HepG2 (cell line): Measurements from ENCODE around the gene PTPRN. TPM values are rescaled to one million over a fixed set of nuclear protein-coding genes. Genes with fewer than 3 reads are reported as not detected.

ENCODE experiments used
- ARID2 ChIP-seq: sonication (generic); formaldehyde crosslinking; IDR thresholded peaks from 2 replicates; pipeline ENCODE4 v1.8.1; 2022; ENCODE audit warnings: mild to moderate bottlenecking, missing genetic modification reagents, borderline replicate concordance
- BRCA1 ChIP-seq: sonication (generic); formaldehyde crosslinking; IDR thresholded peaks from 2 replicates; pipeline ENCODE4 v1.4.0; 2020; ENCODE audit warnings: missing genetic modification reagents
- CENPX ChIP-seq: sonication (generic); formaldehyde crosslinking; IDR thresholded peaks from 2 replicates; pipeline ENCODE4 v1.9.0; 2021; ENCODE audit warnings: mild to moderate bottlenecking, missing genetic modification reagents, moderate library complexity
- CREBL2 ChIP-seq: sonication (generic); formaldehyde crosslinking; IDR thresholded peaks from 2 replicates; pipeline ENCODE4 v1.8.1; 2023; ENCODE audit warnings: missing genetic modification reagents, mild to moderate bottlenecking, borderline replicate concordance
- FOXA3 ChIP-seq: IDR thresholded peaks from 2 replicates; pipeline ENCODE4 v1.6.1; 2016; ENCODE audit warnings: missing genetic modification reagents, missing compliant biosample characterization
- MAF1 ChIP-seq: sonication (generic); formaldehyde crosslinking; IDR thresholded peaks from 2 replicates; pipeline ENCODE4 v1.5.0; 2020; ENCODE audit warnings: missing genetic modification reagents, borderline replicate concordance
- NCOA2 ChIP-seq: sonication (generic); formaldehyde crosslinking; IDR thresholded peaks from 2 replicates; pipeline ENCODE4 v1.8.0; 2022; ENCODE audit warnings: inconsistent platforms
- SRSF1 ChIP-seq: fragments of 200-400 bp; formaldehyde crosslinking; optimal IDR thresholded peaks from 2 replicates; pipeline ENCODE3; 2017; ENCODE audit warnings: mild to moderate bottlenecking, low read depth, low read length, moderate library complexity
- SUZ12 ChIP-seq: fragments of 150-350 bp; IDR thresholded peaks from 2 replicates; pipeline ENCODE4 v1.6.1; 2014; ENCODE audit warnings: low read depth, low read length
- TBX3 ChIP-seq: fragments of 450-650 bp; IDR thresholded peaks from 2 replicates; pipeline ENCODE4 v1.6.1; 2017; ENCODE audit warnings: antibody characterized with exemption, mild to moderate bottlenecking, inconsistent platforms, borderline replicate concordance
- TOPORS ChIP-seq: sonication (generic); formaldehyde crosslinking; IDR thresholded peaks from 2 replicates; pipeline ENCODE4 v1.8.0; 2023; ENCODE audit warnings: mild to moderate bottlenecking, missing genetic modification reagents
- U2AF2 ChIP-seq: fragments of 200-400 bp; formaldehyde crosslinking; IDR thresholded peaks from 2 replicates; pipeline ENCODE4 v1.6.1; 2017; ENCODE audit warnings: low read depth, mild to moderate bottlenecking, low read length
- ZMAT3 ChIP-seq: sonication (generic); formaldehyde crosslinking; conservative IDR thresholded peaks from 2 replicates; pipeline ENCODE4 v1.7.0; 2021; ENCODE audit warnings: missing genetic modification reagents
- ZMYM4 ChIP-seq: sonication (generic); formaldehyde crosslinking; IDR thresholded peaks from 2 replicates; pipeline ENCODE4 v1.8.1; 2023; ENCODE audit warnings: mild to moderate bottlenecking, missing genetic modification reagents
- ZNF234 ChIP-seq: sonication (generic); formaldehyde crosslinking; conservative IDR thresholded peaks from 2 replicates; pipeline ENCODE4 v1.5.1; 2020; ENCODE audit warnings: mild to moderate bottlenecking, missing genetic modification reagents
- ZNF75D ChIP-seq: sonication (generic); formaldehyde crosslinking; IDR thresholded peaks from 2 replicates; pipeline ENCODE4 v1.8.1; 2023; ENCODE audit warnings: missing genetic modification reagents, mild to moderate bottlenecking, borderline replicate concordance
- ZNF83 ChIP-seq: sonication (generic); formaldehyde crosslinking; IDR thresholded peaks from 2 replicates; pipeline ENCODE4 v1.4.0; 2020; ENCODE audit warnings: missing genetic modification reagents, mild to moderate bottlenecking, borderline replicate concordance
- polyA plus RNA-seq, 8 experiments: library from polyadenylated mRNA; depleted of rRNA in 3 of 8; stranded (reverse) in 7 of 8; unstranded in 1 of 8; fragments of >200 nt; fragmentation: Illumina TruSeq in 4 of 8; extraction: Trizol in 4 of 8; gene quantifications; 2 replicates each; pipeline versions ENCODE4 v1.2.1 to v1.2.3, GENCODE V29; 2011 to 2016; ENCODE audit warnings: low read depth in 4 of 8, missing spikeins in 1 of 8, mixed read lengths in 1 of 8; ENCODE audit not compliant: insufficient read depth in 1 of 8
- total RNA-seq, 5 experiments: library from RNA; depleted of rRNA; stranded (reverse); fragments of >200 nt; fragmentation: Illumina TruSeq; extraction: Trizol; gene quantifications; 2 replicates each; pipeline ENCODE4 v1.2.3, GENCODE V29; 2016; ENCODE audit warnings: low read depth in 1 of 5
- TF ChIP-seq, protein P1 (sequence below): IDR thresholded peaks from 2 replicates; pipeline ENCODE4 v1.6.1; 2016; ENCODE audit warnings: low read depth, missing genetic modification reagents, missing compliant biosample characterization
- TF ChIP-seq, protein P2 (sequence below): sonication (generic); formaldehyde crosslinking; IDR thresholded peaks from 2 replicates; pipeline ENCODE4 v1.4.0; 2020; ENCODE audit warnings: missing genetic modification reagents
- TF ChIP-seq, protein P3 (sequence below): sonication (generic); formaldehyde crosslinking; IDR thresholded peaks from 2 replicates; pipeline ENCODE4 v1.8.1; 2023; ENCODE audit warnings: mild to moderate bottlenecking, inconsistent platforms, moderate library complexity, missing genetic modification reagents, borderline replicate concordance

PTPRN gene
- total and polyA plus RNA-seq, 2 of the 13 experiments (the other 11 are each of a cell fraction or from before 2014, with no cell fraction given), result 0.26 TPM; not detected in 1

- TF ChIP-seq TOPORS (CRISPR knock-in tag), result peak; percentile 80; the same call in 1 of the 2 replicates
- no peak for TF ChIP-seq CENPX (CRISPR knock-in tag)
- peak; percentile 57; the same call in 1 of the 2 replicates for TF ChIP-seq NCOA2 (CRISPR knock-in tag)
- TF ChIP-seq U2AF2, result 0 out of 2 replicates have a peak, but pooled peaks have one; percentile 11
- no peak; the same call in 1 of the 2 replicates for TF ChIP-seq CREBL2 (CRISPR knock-in tag)
- TF ChIP-seq ZNF234 (CRISPR knock-in tag), result 0 out of 2 replicates have a peak, but pooled peaks have one; percentile 61
- TF ChIP-seq SRSF1, result no peak
- no peak for TF ChIP-seq SUZ12
- no peak for TF ChIP-seq TBX3
- TF ChIP-seq ARID2, result 0 out of 2 replicates have a peak, but pooled peaks have one; percentile 33
- TF ChIP-seq FOXA3, result peak; percentile 74
- TF ChIP-seq ZNF83, result no peak
- TF ChIP-seq, protein P1, sequence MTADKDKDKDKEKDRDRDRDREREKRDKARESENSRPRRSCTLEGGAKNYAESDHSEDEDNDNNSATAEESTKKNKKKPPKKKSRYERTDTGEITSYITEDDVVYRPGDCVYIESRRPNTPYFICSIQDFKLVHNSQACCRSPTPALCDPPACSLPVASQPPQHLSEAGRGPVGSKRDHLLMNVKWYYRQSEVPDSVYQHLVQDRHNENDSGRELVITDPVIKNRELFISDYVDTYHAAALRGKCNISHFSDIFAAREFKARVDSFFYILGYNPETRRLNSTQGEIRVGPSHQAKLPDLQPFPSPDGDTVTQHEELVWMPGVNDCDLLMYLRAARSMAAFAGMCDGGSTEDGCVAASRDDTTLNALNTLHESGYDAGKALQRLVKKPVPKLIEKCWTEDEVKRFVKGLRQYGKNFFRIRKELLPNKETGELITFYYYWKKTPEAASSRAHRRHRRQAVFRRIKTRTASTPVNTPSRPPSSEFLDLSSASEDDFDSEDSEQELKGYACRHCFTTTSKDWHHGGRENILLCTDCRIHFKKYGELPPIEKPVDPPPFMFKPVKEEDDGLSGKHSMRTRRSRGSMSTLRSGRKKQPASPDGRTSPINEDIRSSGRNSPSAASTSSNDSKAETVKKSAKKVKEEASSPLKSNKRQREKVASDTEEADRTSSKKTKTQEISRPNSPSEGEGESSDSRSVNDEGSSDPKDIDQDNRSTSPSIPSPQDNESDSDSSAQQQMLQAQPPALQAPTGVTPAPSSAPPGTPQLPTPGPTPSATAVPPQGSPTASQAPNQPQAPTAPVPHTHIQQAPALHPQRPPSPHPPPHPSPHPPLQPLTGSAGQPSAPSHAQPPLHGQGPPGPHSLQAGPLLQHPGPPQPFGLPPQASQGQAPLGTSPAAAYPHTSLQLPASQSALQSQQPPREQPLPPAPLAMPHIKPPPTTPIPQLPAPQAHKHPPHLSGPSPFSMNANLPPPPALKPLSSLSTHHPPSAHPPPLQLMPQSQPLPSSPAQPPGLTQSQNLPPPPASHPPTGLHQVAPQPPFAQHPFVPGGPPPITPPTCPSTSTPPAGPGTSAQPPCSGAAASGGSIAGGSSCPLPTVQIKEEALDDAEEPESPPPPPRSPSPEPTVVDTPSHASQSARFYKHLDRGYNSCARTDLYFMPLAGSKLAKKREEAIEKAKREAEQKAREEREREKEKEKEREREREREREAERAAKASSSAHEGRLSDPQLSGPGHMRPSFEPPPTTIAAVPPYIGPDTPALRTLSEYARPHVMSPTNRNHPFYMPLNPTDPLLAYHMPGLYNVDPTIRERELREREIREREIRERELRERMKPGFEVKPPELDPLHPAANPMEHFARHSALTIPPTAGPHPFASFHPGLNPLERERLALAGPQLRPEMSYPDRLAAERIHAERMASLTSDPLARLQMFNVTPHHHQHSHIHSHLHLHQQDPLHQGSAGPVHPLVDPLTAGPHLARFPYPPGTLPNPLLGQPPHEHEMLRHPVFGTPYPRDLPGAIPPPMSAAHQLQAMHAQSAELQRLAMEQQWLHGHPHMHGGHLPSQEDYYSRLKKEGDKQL (CRISPR knock-in tag), result 0 out of 2 replicates have a peak, but pooled peaks have one; percentile 36
- TF ChIP-seq BRCA1 (CRISPR knock-in tag), result no peak; the same call in 1 of the 2 replicates
- peak; percentile 66; the same call in 1 of the 2 replicates for TF ChIP-seq ZMAT3
- TF ChIP-seq, protein P2, sequence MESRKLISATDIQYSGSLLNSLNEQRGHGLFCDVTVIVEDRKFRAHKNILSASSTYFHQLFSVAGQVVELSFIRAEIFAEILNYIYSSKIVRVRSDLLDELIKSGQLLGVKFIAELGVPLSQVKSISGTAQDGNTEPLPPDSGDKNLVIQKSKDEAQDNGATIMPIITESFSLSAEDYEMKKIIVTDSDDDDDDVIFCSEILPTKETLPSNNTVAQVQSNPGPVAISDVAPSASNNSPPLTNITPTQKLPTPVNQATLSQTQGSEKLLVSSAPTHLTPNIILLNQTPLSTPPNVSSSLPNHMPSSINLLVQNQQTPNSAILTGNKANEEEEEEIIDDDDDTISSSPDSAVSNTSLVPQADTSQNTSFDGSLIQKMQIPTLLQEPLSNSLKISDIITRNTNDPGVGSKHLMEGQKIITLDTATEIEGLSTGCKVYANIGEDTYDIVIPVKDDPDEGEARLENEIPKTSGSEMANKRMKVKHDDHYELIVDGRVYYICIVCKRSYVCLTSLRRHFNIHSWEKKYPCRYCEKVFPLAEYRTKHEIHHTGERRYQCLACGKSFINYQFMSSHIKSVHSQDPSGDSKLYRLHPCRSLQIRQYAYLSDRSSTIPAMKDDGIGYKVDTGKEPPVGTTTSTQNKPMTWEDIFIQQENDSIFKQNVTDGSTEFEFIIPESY, result peak; percentile 84
- peak; percentile 96 for TF ChIP-seq ZMYM4
- no peak for TF ChIP-seq ZNF75D
- TF ChIP-seq, protein P3, sequence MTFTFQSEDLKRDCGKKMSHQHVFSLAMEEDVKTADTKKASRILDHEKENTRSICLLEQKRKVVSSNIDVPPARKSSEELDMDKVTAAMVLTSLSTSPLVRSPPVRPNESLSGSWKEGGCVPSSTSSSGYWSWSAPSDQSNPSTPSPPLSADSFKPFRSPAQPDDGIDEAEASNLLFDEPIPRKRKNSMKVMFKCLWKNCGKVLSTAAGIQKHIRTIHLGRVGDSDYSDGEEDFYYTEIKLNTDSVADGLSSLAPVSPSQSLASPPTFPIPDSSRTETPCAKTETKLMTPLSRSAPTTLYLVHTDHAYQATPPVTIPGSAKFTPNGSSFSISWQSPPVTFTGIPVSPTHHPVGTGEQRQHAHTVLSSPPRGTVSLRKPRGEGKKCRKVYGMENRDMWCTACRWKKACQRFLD, result peak; percentile 40; the same call in 1 of the 2 replicates
- no peak for TF ChIP-seq MAF1 (CRISPR knock-in tag)
These were observed 14.5 kb downstream of the PTPRN start (continued) for GRCh38 chr2:219294356-219295351.
